NCI-H524 (cell line): ENCODE measurements around the gene NASP.
"Not testable (repeated sequence)": the region's sequence is repeated elsewhere in the genome, so short reads cannot be mapped to it uniquely, and the experiment has no call there.

Experiments
- DNase-seq, 2 experiments: peaks; one replicate each; lab custom pipeline; 2025; lab: John Stamatoyannopoulos, UW

The NASP gene

DNA sequence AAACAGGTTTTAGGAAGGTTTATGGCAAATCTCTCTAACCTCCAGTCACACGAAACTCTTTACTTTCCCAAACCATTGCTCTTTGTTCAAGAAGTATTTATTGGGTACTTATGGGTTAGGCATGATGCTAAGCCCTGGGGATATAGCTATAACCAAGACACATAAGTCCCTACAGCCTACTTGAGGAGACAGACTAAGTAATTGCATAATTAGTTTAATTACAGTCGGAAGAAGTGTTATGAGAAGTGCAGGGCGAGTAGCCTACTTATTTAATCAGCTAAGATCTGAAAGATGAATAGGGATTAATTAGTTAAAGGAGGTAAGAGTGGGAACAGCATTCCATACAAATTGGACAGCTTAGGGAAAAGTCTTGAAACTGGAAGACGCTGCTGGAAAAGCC lies 13.2 kb upstream of the NASP start:
- no peak for DNase-seq

DNA sequence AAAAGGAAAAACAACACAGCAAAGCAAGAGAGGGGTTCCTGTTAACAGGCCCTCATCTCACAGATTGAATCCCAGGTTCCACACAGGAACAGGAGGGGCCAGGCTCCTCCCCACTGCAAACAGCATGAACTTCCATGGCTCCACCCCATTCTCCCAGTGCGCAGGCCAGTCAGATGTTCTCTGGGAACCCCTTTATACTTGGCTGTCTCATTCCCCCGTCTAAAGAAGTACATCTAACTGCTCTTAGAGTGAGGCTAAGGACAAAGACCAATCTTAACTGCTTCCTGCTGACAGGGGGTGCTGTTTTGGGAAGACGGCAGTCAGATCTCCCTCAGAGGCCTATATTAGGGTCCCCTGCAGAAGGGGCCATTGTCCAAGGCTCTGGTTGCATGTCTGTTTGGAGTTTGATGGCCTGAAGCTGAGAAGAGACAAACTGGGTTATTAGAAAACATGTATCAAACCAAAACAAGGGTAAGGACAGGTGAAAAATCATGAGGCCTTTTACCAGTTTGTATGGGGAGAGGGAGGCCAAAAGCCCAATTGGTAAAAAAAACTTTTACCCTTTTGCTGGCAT lies 10.5 kb upstream of the NASP start:
- DNase-seq: no peak

DNA sequence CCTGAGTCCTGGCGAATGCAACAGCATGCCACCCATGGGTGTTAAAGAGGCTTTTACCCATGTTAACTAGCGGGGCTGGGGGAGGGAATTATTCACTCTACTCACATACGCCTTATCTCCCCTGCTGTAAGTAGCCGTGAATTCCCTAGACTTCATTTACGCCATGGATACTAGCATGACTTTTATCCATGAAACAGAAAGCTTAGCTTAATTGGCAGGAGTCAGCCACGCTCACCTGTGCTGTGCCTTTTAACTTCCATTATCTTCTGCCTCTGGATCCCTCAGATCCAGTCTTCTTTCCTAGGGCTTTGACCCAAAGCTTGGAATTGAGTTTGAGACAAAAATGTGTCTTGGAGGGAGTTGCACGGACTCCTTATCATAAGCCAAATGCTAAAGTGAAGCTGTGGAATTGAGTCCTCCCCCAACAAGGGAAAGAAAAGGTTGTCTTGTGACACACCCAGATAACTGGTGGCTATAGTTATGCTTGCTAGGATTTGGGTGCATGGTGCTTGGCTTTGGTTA lies 9.7 kb upstream of the NASP start:
- no peak for DNase-seq

DNA sequence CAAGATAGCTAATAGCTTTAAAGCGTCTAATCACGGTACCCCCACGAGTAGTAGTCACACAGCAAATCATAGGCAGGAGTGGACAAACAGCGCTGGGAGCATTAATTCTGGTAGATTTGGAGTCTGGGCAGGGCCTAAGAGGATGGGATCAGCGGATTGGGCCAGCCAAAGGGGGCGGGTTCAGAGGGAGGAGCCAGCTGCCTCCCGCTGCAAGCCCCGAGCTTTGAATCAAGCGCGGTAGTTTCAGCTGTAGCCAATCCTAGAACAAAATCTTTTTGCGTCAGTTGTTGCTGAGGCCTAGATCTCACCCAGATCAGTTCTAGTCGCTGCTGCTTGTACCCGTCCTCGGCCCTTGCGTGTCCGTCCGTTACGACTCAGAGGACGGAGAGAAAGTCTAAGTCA lies 576 bp upstream of the NASP start:
- DNase-seq: peak; percentile 88 to 94

DNA sequence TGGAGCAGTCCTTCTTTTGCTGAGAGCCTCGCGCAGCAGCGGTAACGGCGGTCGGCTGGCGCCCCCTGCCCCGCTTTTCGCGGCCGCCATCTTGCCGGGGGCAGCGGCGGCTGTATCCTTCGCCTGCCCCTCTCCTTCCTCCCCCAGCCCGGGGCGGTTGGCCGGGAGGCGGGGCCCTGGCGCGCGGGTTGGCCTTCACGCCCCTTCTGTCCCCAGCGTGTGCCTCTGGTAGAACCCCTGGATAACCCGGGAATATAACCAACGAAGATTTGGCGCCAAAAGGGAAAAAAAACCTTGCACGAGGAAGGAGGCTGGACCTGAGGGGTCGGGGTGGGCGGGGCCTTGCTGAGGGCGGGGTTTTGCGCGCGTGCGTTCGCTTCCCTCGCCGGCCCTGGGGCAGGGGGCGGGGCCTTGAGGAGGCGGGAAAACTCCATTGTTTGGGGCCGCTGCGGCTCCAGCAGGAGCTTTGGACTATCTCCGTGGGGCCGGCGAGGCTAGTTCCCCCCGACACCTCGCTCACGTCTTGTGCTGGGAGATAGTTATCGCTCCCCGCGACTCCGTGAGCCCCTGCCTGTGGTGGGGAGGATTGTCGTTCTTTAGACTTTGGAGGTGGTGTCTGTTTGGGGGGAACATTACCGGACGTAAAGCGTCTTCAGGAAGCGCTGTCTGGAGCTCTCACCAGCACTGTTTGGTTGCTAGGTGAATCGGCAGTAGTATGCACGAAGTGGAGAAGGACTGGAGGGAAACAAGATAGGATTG lies 689 bp downstream of the NASP start:
- peak; percentile 77 to 89 for DNase-seq

DNA sequence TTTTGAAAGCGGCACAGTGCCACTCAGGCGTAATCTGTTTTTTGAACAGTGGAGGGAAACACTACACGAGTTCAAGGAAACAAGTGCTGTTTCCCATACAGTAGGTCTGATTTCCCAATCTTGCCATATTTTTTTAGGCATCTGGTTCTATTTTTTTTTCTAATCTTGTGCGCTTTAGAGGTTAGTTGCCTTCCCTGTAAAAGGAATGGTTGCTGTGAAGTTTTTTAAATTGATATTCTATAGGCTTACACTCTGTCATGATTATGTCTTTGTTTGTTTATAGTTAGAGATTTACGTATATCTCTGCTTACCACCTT lies 1.2 kb downstream of the NASP start:
- DNase-seq: no peak

DNA sequence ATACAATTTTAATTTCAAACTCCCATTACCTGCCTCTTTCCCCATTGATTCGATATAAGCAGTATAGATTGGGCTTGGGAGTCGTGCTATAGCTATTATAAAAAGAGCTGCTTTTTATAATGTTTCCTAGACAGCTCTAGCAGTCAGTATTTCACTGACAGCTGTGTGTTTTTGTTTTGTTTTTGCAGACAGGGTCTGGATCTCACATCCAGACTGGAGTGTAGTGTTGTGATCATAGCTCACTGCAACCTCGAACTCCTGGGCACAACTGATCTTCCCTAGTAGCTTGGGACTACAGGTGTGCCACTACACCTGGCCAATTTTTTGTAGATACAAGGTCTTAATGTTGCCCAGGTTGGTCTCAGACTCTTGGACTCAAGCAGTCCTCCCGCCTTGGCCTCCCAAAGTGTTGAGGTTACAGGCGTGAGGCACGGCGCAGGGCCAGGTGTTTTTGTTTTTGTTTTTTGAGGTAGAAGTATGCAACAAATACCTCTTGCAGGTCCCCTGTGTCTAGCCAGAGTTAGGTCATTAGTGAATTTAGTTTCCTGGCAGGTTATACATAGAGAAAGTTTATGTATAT lies 1.7 kb downstream of the NASP start:
- no peak for DNase-seq

DNA sequence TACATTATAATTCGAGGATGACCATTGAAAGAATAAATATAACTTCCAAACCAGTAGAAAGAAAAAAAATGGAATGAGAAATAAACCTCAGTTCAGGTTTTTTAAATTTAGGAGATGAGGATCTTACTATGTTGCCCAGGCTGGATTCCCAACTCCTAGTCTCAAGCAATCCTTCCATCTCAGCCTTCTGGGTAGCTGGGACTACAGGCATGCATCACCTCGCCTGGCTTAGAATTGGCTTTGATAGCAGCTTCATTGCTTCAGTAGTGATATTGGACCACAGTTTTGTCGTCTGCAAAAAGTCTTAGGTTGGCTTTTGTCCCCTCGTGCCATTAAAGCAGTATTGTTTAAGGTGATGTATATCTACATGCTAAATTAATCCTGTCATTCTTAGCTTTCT lies 2.9 kb downstream of the NASP start:
- DNase-seq: no peak

DNA sequence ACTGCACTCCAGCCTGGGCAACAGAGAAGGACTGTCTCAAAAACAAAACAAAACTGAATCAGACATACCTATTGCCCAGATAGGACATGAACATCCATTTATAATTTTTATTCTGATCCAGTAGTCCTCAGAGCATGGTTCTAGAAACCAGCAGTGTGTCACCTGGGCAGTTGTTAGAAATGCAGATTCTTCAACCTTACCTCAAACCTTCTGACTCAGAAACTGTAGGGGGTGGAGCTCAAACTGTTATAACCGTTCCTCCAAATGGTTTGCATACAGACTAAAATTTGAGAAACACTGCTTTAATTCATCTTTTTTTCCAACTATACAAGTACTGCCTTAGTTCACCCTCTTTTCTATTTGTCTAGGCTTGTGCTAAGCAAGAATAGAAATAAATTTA lies 6.0 kb downstream of the NASP start:
- no peak for DNase-seq

DNA sequence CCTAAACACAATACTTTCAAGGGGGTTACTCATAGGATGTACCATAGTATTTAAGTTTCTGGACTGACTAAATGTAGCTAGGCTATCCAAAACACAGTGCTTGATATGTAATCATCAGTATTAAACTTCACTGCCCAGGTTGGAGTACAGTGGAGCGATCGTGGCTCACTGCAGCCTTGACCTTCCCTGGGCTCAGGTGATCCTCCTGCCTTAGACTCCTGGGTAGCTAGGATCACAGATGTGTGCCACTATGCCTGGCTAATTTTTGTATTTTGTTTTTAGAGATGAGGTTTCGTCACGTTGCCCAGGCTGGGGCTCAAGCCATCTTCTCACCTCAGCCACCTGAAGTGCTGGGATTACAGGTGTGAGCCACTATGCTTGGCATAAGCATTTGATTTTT lies 10.6 kb downstream of the NASP start:
- no peak for DNase-seq

DNA sequence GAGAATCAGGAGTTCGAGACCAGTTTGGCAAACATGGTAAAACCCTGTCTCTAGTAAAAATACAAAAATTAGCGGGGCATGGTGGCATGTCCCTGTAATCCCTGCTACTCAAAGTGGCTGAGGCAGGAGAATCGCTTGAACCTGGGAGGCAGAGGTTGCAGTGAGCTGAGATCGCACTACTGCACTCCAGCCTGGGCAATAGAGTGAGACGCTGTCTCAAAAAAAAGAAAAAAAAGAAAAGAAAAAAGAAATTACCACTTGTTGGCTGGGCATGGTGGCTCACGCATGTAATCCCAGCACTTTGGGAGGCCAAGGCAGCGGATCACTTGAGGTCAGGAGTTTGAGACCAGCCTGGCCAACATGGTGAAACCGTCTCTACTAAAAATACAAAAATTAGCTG lies 12.9 kb downstream of the NASP start:
- not testable (repeated sequence) for DNase-seq

DNA sequence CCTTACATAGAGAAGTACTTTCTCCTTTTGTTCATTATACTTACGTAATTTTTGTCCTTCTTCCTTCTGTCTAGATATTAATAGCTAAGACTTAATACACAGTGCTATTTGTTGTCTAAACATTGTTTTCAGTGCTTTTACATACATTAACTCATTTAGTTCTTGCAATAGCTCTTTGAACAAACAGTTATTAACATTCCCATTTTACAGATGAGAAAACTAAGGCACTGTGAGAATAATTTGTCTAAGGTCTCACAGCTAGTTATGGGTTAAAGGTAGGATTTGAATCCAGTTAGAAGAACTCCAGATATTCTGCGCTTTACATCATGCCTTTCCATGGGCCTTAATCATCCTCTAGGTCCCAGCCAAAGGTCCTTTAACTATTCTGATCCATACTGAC lies 20.4 kb downstream of the NASP start:
- no peak for DNase-seq

DNA sequence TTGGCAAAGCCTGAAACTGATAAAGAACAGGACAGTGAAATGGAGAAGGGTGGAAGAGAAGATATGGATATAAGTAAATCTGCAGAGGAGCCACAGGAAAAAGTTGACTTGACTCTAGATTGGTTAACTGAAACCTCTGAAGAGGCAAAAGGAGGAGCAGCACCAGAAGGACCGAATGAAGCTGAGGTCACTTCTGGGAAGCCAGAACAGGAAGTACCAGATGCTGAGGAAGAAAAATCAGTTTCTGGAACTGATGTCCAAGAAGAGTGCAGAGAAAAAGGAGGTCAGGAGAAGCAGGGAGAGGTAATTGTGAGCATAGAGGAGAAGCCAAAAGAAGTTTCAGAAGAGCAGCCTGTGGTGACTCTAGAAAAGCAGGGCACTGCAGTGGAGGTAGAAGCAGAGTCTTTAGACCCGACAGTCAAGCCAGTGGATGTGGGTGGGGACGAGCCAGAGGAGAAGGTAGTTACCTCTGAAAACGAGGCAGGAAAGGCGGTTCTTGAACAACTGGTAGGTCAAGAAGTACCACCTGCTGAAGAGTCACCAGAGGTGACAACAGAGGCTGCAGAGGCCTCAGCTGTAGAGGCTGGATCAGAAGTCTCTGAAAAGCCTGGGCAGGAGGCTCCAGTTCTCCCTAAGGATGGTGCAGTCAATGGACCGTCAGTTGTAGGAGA lies 23.7 kb downstream of the NASP start:
- no peak for DNase-seq

DNA sequence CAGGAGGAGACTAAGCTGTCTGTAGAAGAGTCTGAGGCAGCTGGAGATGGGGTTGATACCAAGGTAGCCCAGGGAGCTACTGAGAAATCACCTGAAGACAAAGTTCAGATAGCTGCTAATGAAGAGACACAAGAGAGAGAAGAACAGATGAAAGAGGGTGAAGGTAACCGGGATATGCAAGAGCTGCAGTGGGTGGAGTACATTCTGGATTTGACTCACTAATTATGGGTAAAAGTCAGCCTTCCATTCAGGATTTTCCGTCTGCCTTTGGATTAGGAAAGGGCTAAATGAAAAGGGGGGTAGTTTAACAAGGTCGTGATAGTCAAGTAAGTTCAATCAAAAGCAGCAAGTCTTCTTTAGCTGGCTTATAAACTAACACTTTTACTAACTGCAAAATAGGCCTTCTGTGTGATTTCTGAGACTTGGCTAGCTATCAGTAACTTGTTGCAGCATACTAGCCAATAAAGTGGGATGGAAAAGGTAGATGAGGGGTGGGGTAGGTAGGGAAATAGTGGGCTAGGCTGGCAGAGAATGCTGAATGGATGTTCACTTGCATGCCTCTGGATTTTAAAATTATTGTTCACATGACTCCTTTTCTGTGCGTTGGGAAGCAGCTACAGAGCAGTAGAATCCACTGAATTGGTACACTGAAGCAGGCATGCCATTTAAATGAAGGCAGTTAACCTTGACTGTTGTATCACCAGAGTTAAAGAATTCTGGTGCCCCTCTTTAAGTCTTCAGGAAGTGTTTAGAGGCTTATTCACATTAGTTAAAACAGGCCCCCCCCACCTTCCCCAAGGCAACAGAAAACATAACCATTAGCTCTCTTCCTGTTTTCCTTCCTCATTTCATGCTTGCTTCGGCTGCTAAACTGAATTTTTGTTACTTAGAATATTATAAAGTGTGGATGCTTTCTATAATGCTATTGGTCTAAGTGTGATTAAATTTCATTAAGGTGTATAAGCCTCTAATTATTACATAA lies 24.6 kb downstream of the NASP start:
- no peak for DNase-seq

DNA sequence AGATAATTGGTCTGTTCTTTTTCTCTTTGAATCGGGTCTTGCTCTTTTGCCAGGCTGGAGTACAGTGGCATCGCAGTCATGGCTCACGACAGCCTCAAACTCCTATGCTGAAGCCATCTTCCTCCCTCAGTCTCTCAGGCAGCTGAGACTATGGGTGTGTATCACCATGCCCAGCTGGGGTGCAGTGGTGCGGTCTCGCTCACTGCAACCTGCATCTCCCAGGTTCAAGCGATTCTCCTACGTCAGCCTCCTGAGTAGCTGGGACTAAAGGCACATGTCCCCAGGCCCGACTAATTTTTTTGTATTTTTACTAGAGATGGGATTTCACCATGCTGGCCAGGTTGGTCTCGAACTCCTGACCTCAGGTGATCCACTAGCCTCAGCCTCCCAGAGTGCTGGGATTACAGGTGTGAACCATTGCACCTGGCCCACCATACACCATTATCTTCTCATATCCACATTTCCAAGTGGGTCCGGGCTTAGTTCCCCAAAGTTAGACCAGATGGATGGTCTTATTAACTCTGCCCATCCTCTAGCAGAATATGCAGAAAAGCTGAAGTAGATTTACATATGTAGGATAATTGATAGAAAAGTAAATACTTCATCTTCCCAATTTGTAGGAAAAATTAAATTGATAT lies 26.9 kb downstream of the NASP start:
- no peak for DNase-seq

DNA sequence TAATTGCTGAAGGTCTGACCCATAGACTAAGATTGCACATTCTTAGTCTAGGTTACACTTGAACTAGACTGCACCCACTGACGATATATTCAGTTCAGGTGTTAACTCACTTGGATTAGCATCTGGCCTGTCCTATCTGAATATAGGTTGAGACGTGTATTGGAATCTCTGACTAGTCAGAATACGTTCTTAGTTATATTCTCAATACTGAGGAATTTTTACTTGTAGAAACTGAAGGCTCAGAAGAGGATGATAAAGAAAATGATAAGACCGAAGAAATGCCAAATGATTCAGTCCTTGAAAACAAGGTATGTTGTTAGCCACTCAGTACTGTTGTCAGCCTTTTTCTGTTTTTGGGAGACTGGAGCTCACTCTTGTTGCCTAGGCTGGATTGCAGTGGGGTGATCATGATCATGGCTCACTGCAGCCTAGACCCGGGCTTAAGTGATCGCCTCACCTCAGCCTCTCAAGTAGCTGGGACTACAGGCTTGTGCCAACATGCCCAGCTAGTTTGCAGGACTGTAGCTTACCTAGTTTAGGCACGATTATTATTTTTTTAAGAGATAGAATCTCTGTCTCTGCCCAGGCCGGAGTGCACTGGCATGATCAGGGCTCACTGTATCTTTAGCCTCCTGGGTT lies 29.2 kb downstream of the NASP start:
- DNase-seq: no peak

DNA sequence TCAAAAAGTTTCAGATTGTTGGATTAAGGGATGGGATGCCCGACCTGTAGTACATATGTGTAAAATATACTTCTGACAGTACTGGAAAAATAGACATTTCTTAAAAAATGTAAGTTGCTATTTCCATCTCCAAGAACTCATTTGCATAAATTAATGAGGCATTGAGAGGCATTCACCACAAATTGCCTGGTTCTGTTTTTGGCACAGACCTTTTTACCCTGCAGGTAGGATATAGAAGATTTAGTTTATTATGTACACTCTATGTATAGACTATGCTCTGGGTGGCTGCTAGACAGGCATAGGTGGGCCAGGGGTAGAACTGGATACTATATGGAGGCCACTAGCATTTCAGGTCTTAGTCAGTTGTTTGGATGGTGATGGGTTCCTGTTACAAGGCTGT lies 32.0 kb downstream of the NASP start:
- DNase-seq: no peak

DNA sequence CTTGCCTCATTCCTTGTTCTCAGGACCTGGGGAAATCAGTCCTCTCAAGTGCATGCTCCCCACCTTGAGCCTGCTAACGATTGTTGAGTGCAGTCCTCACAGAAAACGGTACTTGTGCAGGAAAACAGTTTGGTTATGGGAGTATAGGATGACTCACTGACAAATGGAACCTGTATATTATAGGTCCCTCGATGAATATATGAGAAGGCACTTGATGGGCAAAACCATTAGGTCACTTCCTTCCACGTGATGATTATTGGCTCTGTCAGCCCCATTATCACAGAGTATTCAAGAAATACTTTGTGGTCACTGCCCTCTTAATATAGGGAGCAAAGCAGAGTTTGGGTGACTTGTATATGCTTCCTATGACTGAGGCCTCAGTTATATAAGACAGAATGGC lies 33.8 kb downstream of the NASP start:
- DNase-seq: no peak

DNA sequence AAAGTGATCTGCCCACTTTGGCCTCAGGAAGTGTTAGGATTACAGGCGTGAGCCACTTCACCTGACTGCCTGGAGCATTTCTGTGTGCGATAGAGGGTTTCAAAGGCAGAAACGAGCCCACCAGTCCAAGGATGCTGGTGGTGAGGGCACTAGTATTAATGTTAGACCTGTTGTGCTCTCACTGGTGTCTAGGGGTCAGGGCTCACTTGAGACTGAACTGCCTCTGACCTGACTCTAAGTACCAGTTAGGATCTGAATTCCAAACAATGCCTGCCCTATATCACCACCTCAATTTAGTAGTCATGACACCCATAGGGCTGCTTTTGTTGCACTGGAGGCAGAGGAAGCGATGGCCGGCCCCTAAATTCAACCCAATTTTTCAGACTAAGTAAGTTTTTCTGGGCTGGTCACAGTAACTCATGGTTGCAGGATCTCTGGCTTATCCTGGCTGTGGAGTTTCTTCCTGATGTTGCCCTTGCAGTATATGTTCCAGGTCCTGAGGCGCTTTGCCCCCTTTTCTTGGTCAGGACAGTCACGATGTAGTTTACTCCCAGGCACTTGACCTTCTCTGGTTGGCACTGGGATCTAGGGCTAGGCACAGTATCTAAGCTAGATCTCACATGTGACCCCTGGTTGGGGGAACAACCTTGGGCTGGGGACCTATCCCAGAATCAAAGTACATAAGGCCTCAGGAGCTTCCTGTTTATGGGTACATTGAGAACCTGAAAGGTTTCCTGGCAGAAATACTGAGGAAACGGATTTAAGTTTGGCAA lies 35.5 kb downstream of the NASP start:
- DNase-seq: no peak
